Left forelimb (tissue), 1 donor: ENCODE results near the gene SPTLC3.

Experiments used
- DNase-seq: peaks from one replicate; pipeline ENCODE4 v3.0.0-alpha.2; 2018; ENCODE audit warnings: low spot score

Gene SPTLC3

GRCh38 chr20:13031751-13032150 is 23.0 kb downstream of the SPTLC3 start:
- DNase-seq: no peak

- no peak for DNase-seq
These were observed 25.3 kb downstream of the SPTLC3 start for GRCh38 chr20:13034115-13034514.

GRCh38 chr20:13034936-13035335 is 26.2 kb downstream of the SPTLC3 start:
- DNase-seq: no peak

GRCh38 chr20:13035399-13036152 is 26.8 kb downstream of the SPTLC3 start:
- DNase-seq: no peak

DNA sequence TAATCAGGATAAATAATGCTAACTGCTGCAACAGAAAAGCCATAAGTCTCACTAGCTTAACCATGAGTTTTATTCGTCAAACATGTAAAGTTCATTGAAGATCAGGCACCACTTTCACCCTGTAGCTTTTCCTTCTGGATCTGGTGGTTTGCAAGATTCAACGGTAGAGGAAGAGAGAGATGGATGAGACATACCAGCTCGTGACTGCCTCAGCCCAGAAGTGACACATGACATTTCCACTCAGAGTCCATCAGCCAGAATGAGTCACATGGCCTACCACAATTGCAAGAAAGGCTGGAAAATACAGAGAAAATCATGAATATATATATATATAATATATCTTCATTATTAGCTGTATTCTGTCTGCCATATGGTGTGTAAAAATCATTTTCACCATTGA is 29.0 kb downstream of the SPTLC3 start:
- DNase-seq: no peak

GRCh38 chr20:13041574-13042457 is 33.0 kb downstream of the SPTLC3 start:
- DNase-seq: no peak

DNA sequence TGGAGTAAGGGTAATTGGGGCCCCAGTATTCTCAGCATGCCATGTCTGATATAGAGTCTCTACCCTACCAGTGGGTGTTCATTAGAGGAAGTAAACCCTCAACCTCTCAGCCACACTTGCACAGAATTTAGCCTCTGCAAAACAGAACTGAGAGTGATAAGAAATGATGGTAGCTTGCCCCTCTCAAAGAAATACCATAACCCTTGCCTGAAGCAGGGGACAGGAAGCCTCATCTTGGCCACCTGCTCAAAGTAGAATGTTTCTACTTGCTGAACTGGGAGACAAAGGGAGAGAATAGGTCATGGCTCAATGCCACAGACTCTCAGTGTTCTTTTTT is 33.7 kb downstream of the SPTLC3 start:
- DNase-seq: no peak

DNA sequence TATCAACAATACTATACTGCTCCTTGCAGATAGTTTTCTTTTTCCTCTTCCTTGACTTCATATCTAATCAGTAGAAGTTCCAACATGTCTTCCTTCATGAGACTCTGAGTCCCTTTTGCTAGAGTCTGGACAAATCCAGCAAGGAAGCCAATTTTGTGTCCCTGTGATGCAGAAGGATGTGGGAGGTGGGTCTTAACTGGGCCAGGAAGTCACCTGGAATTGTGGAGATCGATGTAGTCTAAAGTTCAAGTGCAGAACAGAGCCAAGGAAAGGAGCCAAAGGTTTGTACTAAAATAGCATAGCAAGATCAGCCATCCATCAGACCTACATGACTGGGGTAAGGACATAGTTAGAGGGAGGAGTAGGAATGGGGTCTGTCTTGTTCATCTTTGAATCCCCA is 37.6 kb downstream of the SPTLC3 start:
- no peak for DNase-seq

DNA sequence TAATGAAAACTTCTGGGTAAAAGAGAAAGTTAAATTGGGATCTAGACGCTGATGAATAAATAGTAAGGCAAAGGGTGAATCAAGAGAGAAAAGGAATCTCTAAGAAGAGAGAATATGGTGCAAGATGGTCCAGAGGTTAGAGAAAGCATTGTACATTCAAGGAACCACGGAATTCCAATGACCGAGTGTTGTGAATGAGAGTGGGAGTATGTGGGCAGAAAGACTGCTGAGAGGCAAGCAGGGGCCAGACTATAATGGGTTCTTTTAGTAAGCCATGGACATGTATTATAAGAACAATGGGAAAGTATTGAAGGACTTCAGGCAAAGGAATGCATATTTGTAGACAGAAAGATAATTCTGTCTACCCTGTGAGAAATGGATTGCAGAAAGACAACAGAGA is 45.2 kb downstream of the SPTLC3 start:
- no peak for DNase-seq

- no peak for DNase-seq
These were observed 50.1 kb downstream of the SPTLC3 start for GRCh38 chr20:13058666-13059389.

DNA sequence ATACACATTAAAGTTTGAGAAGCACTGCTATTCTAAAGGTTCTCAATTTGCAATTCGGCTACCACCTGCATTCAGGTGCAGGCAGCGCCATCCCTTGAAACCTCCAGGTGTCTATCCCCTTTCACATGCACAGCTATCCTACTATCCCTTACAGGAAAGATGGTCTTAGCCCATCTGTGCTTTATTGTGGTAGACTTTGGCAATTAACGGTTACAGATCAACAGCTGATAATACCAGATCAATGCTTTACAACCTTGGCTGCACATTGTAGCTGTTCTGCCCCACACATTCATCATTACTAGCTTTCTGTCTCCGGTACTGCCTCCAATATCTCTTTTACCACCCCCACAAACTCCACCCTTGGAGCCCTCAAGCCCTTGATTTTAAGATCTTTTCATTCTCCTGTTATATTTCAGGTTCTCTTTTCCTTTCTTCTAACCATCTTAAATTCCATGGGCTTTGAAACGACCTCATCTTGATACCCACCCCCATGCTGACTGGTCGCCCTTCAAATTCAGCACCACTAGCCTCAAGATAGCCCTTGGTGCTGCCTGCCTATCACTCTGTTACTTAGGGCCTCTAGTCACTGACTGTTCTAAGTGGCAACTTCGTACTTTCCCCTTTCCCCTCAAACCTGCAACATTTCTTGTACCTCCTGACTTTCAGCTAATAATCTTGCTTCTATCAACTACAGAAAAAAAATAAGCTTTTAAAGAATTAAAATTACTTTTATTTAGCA is 50.8 kb downstream of the SPTLC3 start:
- DNase-seq: no peak

- DNase-seq: no peak
These were observed 51.6 kb downstream of the SPTLC3 start for GRCh38 chr20:13060327-13060726.

DNA sequence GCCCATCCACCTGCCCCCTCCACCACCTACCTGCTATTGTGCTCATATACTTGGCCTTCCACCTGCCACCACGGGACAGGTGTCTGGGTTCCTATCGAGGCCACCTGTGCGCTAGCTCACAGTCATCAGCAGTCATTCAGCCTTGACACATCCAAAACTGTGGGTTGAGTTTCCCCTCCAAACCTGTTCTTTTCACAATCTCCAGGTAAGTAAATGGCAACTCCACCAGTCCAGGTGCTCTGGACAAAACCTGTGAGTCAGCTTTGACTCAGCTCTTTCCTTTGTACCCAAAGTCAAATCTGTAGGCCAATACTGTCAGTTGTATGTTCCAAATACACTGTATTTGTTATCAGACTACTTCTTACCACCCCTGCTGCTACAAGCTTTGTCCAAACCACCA is 52.6 kb downstream of the SPTLC3 start:
- no peak for DNase-seq

DNA sequence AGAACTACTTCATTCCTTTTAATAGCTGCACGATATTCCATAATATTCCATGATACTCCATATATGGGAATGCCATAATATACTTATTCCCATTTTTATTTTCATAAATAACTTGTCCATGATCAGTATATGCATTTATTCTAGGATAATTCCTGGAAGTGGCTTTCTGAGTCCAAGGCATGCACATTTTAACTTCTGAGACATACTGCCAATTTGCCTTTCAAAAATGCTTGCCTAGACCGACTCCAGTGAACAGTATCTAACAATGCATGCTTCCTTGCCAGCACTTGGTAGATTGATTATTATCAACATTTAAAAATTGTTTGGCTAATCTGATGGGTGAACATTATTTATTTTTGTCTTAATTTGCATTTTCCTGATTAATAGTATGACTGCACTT is 54.0 kb downstream of the SPTLC3 start:
- DNase-seq: no peak

DNA sequence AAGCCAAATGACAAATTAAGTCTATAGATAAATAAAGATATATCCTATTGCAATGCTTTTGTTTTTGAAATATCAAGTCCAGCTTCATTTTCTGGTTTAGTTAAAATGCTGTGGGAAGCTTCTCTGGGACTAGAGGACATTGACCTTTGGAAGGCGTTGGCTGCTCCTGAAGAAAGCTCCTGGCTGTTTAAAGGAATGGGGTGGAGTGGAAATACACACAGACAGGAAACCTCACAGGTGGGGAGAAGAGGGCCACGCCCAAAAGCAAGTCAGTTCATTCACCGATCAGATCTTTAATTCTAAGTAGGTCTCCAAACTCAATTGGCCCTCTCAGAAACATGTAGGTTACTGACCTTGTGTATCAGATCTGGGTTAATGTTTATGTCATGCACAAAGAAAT is 59.6 kb downstream of the SPTLC3 start:
- no peak for DNase-seq

- DNase-seq: no peak
These were observed 73.1 kb downstream of the SPTLC3 start for GRCh38 chr20:13081877-13082276.

- no peak for DNase-seq
These were observed 73.6 kb downstream of the SPTLC3 start for GRCh38 chr20:13082378-13082777.

DNA sequence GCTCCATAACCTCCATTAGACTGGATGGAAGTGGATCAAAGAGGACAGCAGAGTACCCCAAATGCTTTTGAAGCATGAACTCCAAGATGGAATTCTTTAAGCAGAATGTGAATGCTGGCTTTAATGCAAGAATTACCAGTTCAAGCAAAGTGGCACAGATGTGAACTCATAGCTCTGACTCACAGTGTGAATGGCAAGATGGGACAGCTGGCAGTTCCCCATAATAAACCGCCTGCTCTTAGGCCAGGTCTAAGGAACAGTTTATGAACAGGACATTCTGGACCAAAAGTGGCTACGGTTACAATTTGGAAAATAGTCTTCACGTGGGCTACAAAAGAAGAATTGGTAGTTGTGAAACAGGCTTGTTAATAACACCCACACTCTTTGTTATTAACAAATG is 76.5 kb downstream of the SPTLC3 start:
- no peak for DNase-seq

- DNase-seq: no peak
These were observed 81.2 kb downstream of the SPTLC3 start for GRCh38 chr20:13089950-13090469.

DNA sequence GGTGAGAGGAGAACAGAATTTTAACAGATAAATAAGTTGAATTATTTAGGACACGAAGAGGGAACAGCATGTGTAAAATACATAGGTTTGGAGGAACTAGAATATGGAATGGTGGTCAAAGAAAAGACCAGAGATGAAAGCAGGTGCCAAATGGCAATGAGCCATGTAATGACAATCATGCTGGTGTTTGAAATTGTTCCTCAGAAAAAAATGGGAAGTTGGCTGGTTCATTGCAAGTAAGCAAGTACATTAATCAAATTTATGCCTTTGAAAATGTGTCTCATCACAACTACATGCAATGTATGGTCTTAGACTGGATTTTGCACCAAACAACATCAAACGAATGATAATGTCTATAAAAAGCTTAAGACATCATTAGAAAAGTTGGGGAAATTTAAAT is 83.3 kb downstream of the SPTLC3 start:
- DNase-seq: no peak

GRCh38 chr20:13094976-13095375 is 86.2 kb downstream of the SPTLC3 start:
- DNase-seq: no peak
